Measurements from ENCODE around the gene UBR3.

- TF ChIP-seq CTCF (conservative IDR thresholded peaks at IDR 0.05) (no peak), EZH2 (IDR thresholded peaks at IDR 0.05; ENCODE audit: low read depth) (no peak)
Observed at GRCh38 chr2:169923977-169924376, 96.7 kb downstream of the UBR3 start.
